OCI-LY7 (cell line): ENCODE measurements around the gene MESD. TPM values are rescaled to one million over a fixed set of nuclear protein-coding genes. Genes with fewer than 3 reads are reported as not detected.

Experiments
- BruUV-seq: library from RNA; stranded (reverse); fragments of 400-500 nt; replicated peaks from 2 replicates; lab custom pipeline; 2021; lab: Mats Ljungman, UMichigan
- CTCF ChIA-PET: fragments of 300-600 bp; sonication (Branson Sonifier 250); formaldehyde crosslinking; loops from one replicate; lab custom pipeline; 2022; ENCODE audit warnings: antibody characterized with exemption; ENCODE audit not compliant: unreplicated experiment; lab: Charles Lee
- POLR2A ChIA-PET: fragments of 300-600 bp; sonication (Branson Sonifier 250); formaldehyde crosslinking; loops from one replicate; lab custom pipeline; 2022; ENCODE audit warnings: antibody characterized with exemption; lab: Charles Lee
- DNase-seq: peaks from one replicate; pipeline ENCODE4 v3.0.0-alpha.2; 2015; ENCODE audit warnings: low spot score
- H2AFZ ChIP-seq: fragments of 200-600 bp; sonication (generic), shearing (Covaris generic); 2 replicates; pipeline ENCODE4 v1.6.1; 2014; ENCODE audit warnings: mild to moderate bottlenecking, antibody characterized with exemption, low read length, moderate library complexity
- H3K27ac ChIP-seq: fragments of 200-600 bp; sonication (generic); 2 replicates; pipeline ENCODE4 v1.5.1; 2014; ENCODE audit warnings: mixed run types, low read depth, mild to moderate bottlenecking, moderate library complexity, low read length, inconsistent platforms; ENCODE audit not compliant: poor library complexity, severe bottlenecking
- H3K36me3 ChIP-seq: fragments of 200-600 bp; sonication (generic); 2 replicates; pipeline ENCODE4 v1.6.1; 2014; ENCODE audit warnings: mild to moderate bottlenecking, antibody characterized with exemption, low read length, moderate library complexity, mixed read lengths; ENCODE audit not compliant: insufficient read depth
- H3K4me1 ChIP-seq: fragments of 200-600 bp; sonication (generic); 2 replicates; pipeline ENCODE4 v1.5.1; 2014; ENCODE audit warnings: mild to moderate bottlenecking, low read length; ENCODE audit not compliant: insufficient read depth, poor library complexity, severe bottlenecking
- H3K4me2 ChIP-seq: fragments of 200-600 bp; sonication (generic); 2 replicates; pipeline ENCODE4 v1.6.1; 2014; ENCODE audit warnings: mild to moderate bottlenecking, low read length
- H3K4me3 ChIP-seq: fragments of 200-600 bp; sonication (generic); 2 replicates; pipeline ENCODE4 v1.5.1; 2014; ENCODE audit warnings: mild to moderate bottlenecking, low read depth, low read length; ENCODE audit not compliant: poor library complexity, severe bottlenecking
- H3K79me2 ChIP-seq: fragments of 200-600 bp; sonication (generic); 2 replicates; pipeline ENCODE4 v1.6.1; 2016; ENCODE audit warnings: low read depth, mild to moderate bottlenecking, low read length, moderate library complexity, mixed read lengths; ENCODE audit not compliant: insufficient read depth
- H3K9me2 ChIP-seq: fragments of 200-600 bp; sonication (generic); 2 replicates; pipeline ENCODE4 v1.6.1; 2016; ENCODE audit warnings: mild to moderate bottlenecking, low read length, mixed read lengths; ENCODE audit not compliant: insufficient read depth
- H3K9me3 ChIP-seq: fragments of 200-600 bp; sonication (generic); 2 replicates; pipeline ENCODE4 v1.6.1; 2014; ENCODE audit warnings: mild to moderate bottlenecking, mixed run types, low read length, mixed read lengths
- H4K20me1 ChIP-seq: fragments of 200-600 bp; sonication (generic); 2 replicates; pipeline ENCODE4 v1.6.1; 2014; ENCODE audit warnings: mild to moderate bottlenecking, antibody characterized with exemption, low read length, moderate library complexity, mixed read lengths; ENCODE audit not compliant: insufficient read depth
- CTCF ChIP-seq: fragments of 200-600 bp; sonication (generic); conservative IDR thresholded peaks from 2 replicates; pipeline ENCODE4 v1.5.1; 2014; ENCODE audit warnings: mild to moderate bottlenecking, antibody characterized with exemption, low read length, moderate library complexity, mixed read lengths
- EZH2phosphoT487 ChIP-seq: fragments of 200-600 bp; sonication (generic); IDR thresholded peaks from 2 replicates; pipeline ENCODE4 v1.6.1; 2018; ENCODE audit warnings: low read depth, borderline replicate concordance, mild to moderate bottlenecking, mixed run types, antibody characterized with exemption, low read length, moderate library complexity, mixed read lengths
- intact Hi-C: fragments of 100-400 bp; cut with micrococcal nuclease; formaldehyde crosslinking; loops from one replicate; pipeline ENCODE4 v1.10.0; 2022; ENCODE audit not compliant: unreplicated experiment
- total RNA-seq, 2 experiments: library from RNA; depleted of rRNA in 1 of 2; stranded (reverse); fragments of >200 nt in 1 of 2; shearing (Covaris generic) in 1 of 2; gene quantifications; 2 replicates each; pipeline ENCODE4 v1.2.3, GENCODE V29; 2014 to 2022

MESD gene
- total RNA-seq, 2 experiments from 2014 or later, result 17.3 to 27.7 TPM

GRCh38 chr15:80948651-80949292 is 40.8 kb downstream of the MESD start:
- Histone ChIP-seq H4K20me1 (no peaks in the 10 kb centered on the region), H3K27ac (no peak overlapping the region), H3K36me3 (no peaks in the 10 kb centered on the region), H3K9me2 (no peaks in the 10 kb centered on the region), H3K4me1 (no peaks in the 10 kb centered on the region), H3K79me2 (no peaks in the 10 kb centered on the region), H3K4me2 (no peak overlapping the region), H3K9me3 (no peaks in the 10 kb centered on the region), H3K4me3 (no peak overlapping the region), H2AFZ (no peak overlapping the region)
- BruUV-seq, result no TSS peak
- ChIA-PET CTCF (no interaction called here), POLR2A (no interaction called here)
- no peak for DNase-seq
- intact Hi-C loops, result no loop called here
- TF ChIP-seq CTCF, result no peak
- TF ChIP-seq EZH2phosphoT487, result no peak

- H3K36me3 ChIP-seq, result no peaks in the 10 kb centered on the region
- H3K4me1 ChIP-seq, result no peaks in the 10 kb centered on the region
- intact Hi-C loops, result no loop called here
- BruUV-seq, result no TSS peak
- H2AFZ ChIP-seq, result no peak overlapping the region
- no peak overlapping the region for H3K4me3 ChIP-seq
- no peak overlapping the region for H3K27ac ChIP-seq
- H3K9me2 ChIP-seq, result no peaks in the 10 kb centered on the region
- DNase-seq, result no peak
- ChIA-PET CTCF (no interaction called here), POLR2A (no interaction called here)
- H3K4me2 ChIP-seq, result no peak overlapping the region
- no peak for TF ChIP-seq EZH2phosphoT487
- TF ChIP-seq CTCF, result no peak
- no peaks in the 10 kb centered on the region for H4K20me1 ChIP-seq
- H3K79me2 ChIP-seq, result no peaks in the 10 kb centered on the region
- H3K9me3 ChIP-seq, result no peaks in the 10 kb centered on the region
These were observed 43.0 kb downstream of the MESD start for GRCh38 chr15:80946576-80946975.

GRCh38 chr15:80945605-80946004 is 44.0 kb downstream of the MESD start:
- Histone ChIP-seq H3K9me2 (no peaks in the 10 kb centered on the region), H3K79me2 (no peaks in the 10 kb centered on the region), H3K9me3 (no peaks in the 10 kb centered on the region), H4K20me1 (no peaks in the 10 kb centered on the region), H3K4me3 (no peak overlapping the region), H3K36me3 (no peaks in the 10 kb centered on the region), H2AFZ (no peak overlapping the region), H3K27ac (no peak overlapping the region), H3K4me2 (no peak overlapping the region), H3K4me1 (no peaks in the 10 kb centered on the region)
- POLR2A ChIA-PET, result no interaction called here
- no TSS peak for BruUV-seq
- CTCF ChIA-PET, result interaction anchor here (0.6 kb wide), 1 partner anchor 96 kb away, joined by 3 read pairs; no protein-coding TSS in a partner anchor
- TF ChIP-seq EZH2phosphoT487, result no peak
- TF ChIP-seq CTCF, result no peak
- intact Hi-C loops, result no loop called here
- peak; percentile 30 for DNase-seq
